ENCODE data around the gene DTNB. TPM values are rescaled to one million over a fixed set of nuclear protein-coding genes. Genes with fewer than 3 reads are reported as not detected.
"Not testable (repeated sequence)": the region's sequence is repeated elsewhere in the genome, so short reads cannot be mapped to it uniquely, and the experiment has no call there.

The DTNB gene
- polyA plus RNA-seq, 1 of the 3 experiments (the other 2 are of a cell fraction) = 15.3 TPM

- Histone ChIP-seq H3K9me2 (no peaks in the 10 kb centered on the region), H3K9me3 (no peaks in the 10 kb centered on the region), H2AFZ (ENCODE audit: low read depth) (no peak overlapping the region), H3K9ac (no peak overlapping the region), H3K4me2 (no peak overlapping the region), H3K27ac (ENCODE audit: low read depth in 2 of 2, low read length in 1 of 2) (no peak overlapping the region), H3K36me3 (replicated peaks in 1 of 2; ENCODE audit: control insufficient read depth in 1 of 2, insufficient read depth in 2 of 2, low read length in 1 of 2) (no peaks in the 10 kb centered on the region), H3K4me3 (ENCODE audit: low read depth in 2 of 2, low read length in 1 of 2) (no peak overlapping the region), H3K27me3 (ENCODE audit: insufficient read depth) (no peaks in the 10 kb centered on the region), H4K20me1 (ENCODE audit: insufficient read depth) (no peaks in the 10 kb centered on the region), H3K4me1 (ENCODE audit: control insufficient read depth in 1 of 2, insufficient read depth in 2 of 2, low read depth in 1 of 2, low read length in 1 of 2) (no peaks in the 10 kb centered on the region; a peak in 1 of 4 replicates), H3F3A (replicated peaks; ENCODE audit: insufficient read depth) (no peaks in the 10 kb centered on the region), H3K79me2 (ENCODE audit: insufficient read depth) (no peaks in the 10 kb centered on the region)
- no peak for DNase-seq
- TF ChIP-seq MAX (IDR thresholded peaks at IDR 0.05; ENCODE audit: low read depth) = no peak
- no peak for TF ChIP-seq JUND (IDR thresholded peaks at IDR 0.05)
- no peak for TF ChIP-seq MXI1 (IDR thresholded peaks at IDR 0.05; ENCODE audit: low read depth, low read length)
- TF ChIP-seq EZH2phosphoT487 (IDR thresholded peaks at IDR 0.05; ENCODE audit: borderline replicate concordance, low read depth) = no peak
- TF ChIP-seq CTCF (IDR thresholded peaks at IDR 0.05) = no peak
- ChIA-PET POLR2A (no interaction called here), CTCF (interaction anchor here (1.2 to 1.7 kb wide), 2 partner anchors 163 to 175 kb away, joined by 5 read pairs; no protein-coding TSS in a partner anchor)
- 100% methylated on average over 2 of the region's 2 CpGs for WGBS (ENCODE audit: low lambda C conversion rate)
These were observed 135.9 kb downstream of the DTNB start for GRCh38 chr2:25537526-25537925.

- CTCF ChIA-PET = interaction anchor here (1.7 kb wide), 1 partner anchor 173 kb away, joined by 5 read pairs; no protein-coding TSS in a partner anchor
- H3K79me2 ChIP-seq (ENCODE audit: insufficient read depth); H3K9me2 ChIP-seq; H3K36me3 ChIP-seq (replicated peaks in 1 of 2; ENCODE audit: control insufficient read depth in 1 of 2, insufficient read depth in 2 of 2, low read length in 1 of 2); POLR2A ChIA-PET; H3K4me3 ChIP-seq (ENCODE audit: low read depth in 2 of 2, low read length in 1 of 2); H2AFZ ChIP-seq (ENCODE audit: low read depth); H3K9ac ChIP-seq; H3F3A ChIP-seq (replicated peaks; ENCODE audit: insufficient read depth); H3K9me3 ChIP-seq; H3K4me1 ChIP-seq (ENCODE audit: control insufficient read depth in 1 of 2, insufficient read depth in 2 of 2, low read depth in 1 of 2, low read length in 1 of 2); DNase-seq; H3K4me2 ChIP-seq; H4K20me1 ChIP-seq (ENCODE audit: insufficient read depth); H3K27ac ChIP-seq (ENCODE audit: low read depth in 2 of 2, low read length in 1 of 2); H3K27me3 ChIP-seq (ENCODE audit: insufficient read depth): not testable (repeated sequence)
- 98% methylated on average over 21 of the region's 52 CpGs for WGBS (ENCODE audit: low lambda C conversion rate)
These were observed 137.7 kb downstream of the DTNB start for GRCh38 chr2:25535411-25536289.

GRCh38 chr2:25534937-25535336, 138.4 kb downstream of the DTNB start:
- H3K79me2 ChIP-seq (ENCODE audit: insufficient read depth); H3F3A ChIP-seq (replicated peaks; ENCODE audit: insufficient read depth); DNase-seq; H3K9me2 ChIP-seq; CTCF ChIA-PET; H4K20me1 ChIP-seq (ENCODE audit: insufficient read depth); POLR2A ChIA-PET; H2AFZ ChIP-seq (ENCODE audit: low read depth); H3K4me3 ChIP-seq (ENCODE audit: low read depth in 2 of 2, low read length in 1 of 2); H3K4me1 ChIP-seq (ENCODE audit: control insufficient read depth in 1 of 2, insufficient read depth in 2 of 2, low read depth in 1 of 2, low read length in 1 of 2); H3K27ac ChIP-seq (ENCODE audit: low read depth in 2 of 2, low read length in 1 of 2); H3K27me3 ChIP-seq (ENCODE audit: insufficient read depth); H3K36me3 ChIP-seq (replicated peaks in 1 of 2; ENCODE audit: control insufficient read depth in 1 of 2, insufficient read depth in 2 of 2, low read length in 1 of 2); H3K9ac ChIP-seq; H3K4me2 ChIP-seq; H3K9me3 ChIP-seq: not testable (repeated sequence)
- 97% methylated on average over 20 of the region's 22 CpGs for WGBS (ENCODE audit: low lambda C conversion rate)

Measured in SK-N-SH (cell line).